ENCODE results near the gene ZNF664.

DNA sequence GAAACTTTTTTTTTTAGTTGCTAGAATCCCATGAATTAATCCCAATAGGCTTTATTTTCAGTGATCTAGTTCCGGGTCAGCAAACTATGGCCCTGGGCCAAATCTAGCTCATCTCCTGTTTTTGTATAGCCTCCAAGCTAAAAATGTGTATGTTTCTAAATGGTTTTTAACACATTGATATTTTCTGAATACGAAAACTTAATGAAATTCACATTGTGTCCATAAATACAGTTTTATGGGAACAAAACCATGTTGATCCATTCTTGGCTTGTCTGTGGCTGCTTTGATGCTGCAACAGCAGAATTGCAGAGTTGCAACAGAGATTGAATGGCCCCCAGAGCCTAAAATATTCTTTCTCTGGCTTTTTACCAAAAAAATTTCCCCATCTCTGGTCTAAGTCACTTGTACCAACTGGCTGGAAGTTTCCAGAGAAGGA is 47.5 kb downstream of the ZNF664 start:
- TF ChIP-seq L3MBTL2 (conservative IDR thresholded peaks at IDR 0.05) (no peak), ZNF384 (IDR thresholded peaks at IDR 0.05) (no peak), FOXK2 (IDR thresholded peaks at IDR 0.05) (no peak), SP1 (IDR thresholded peaks at IDR 0.05) (no peak), TARDBP (IDR thresholded peaks at IDR 0.05) (no peak)

Measured in HEK293T (cell line).